Panc1 (cell line): ENCODE data around the gene MAP2K3.
"Not testable (repeated sequence)": the region's sequence is repeated elsewhere in the genome, so short reads cannot be mapped to it uniquely, and the experiment has no call there.

Source experiments
- CTCF ChIP-seq: fragments of 450-650 bp; IDR thresholded peaks from 2 replicates; pipeline ENCODE4 v1.5.1; 2017; ENCODE audit warnings: mild to moderate bottlenecking
- POLR2AphosphoS5 ChIP-seq: IDR thresholded peaks from 2 replicates; pipeline ENCODE4 v1.6.1; 2012; ENCODE audit warnings: mild to moderate bottlenecking, low read depth, low read length, moderate library complexity
- REST ChIP-seq, 2 experiments: IDR thresholded peaks; 2 replicates each; pipeline ENCODE4 v1.6.1; 2011 to 2012; ENCODE audit warnings: low read depth in 2 of 2, control low read depth in 1 of 2, low read length in 1 of 2, mild to moderate bottlenecking in 1 of 2, moderate library complexity in 1 of 2; ENCODE audit not compliant: insufficient read depth in 1 of 2

GRCh38 chr17:21343061-21343949 lies 58.8 kb downstream of the MAP2K3 start:
- not testable (repeated sequence) for TF ChIP-seq CTCF; REST (IDR thresholded peaks at IDR 0.05; ENCODE audit: insufficient read depth in 1 of 2, low read depth in 2 of 2, low read length in 1 of 2); POLR2AphosphoS5
